ENCODE results near the gene GMPS.

GMPS gene

DNA sequence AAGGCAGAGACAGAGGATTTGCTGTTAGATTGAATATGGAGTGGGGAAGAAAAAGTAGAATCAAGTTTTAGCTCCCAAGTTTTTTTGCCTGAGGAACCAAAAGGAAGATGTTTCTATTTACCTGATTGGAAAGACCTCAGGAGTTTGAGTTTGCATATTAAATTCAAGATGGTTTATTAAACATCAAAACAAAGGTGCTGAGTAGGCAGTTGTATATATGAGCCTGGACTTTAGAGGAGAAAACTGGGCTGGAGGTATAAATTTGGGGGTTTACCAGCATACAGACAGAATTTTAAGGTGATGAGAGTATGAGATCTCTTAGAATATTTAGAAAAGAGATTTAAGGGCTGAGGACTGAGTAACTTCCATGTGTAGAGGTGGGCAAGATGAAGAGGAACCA, 38.2 kb downstream of the GMPS start:
- no peak overlapping the region for H3K4ac ChIP-seq (ENCODE audit: low read depth, low read length)
- H3K9me3 ChIP-seq (ENCODE audit: insufficient read depth, low read depth, low read length) = no peaks in the 10 kb centered on the region
- H3K23ac ChIP-seq (ENCODE audit: low read length) = no peak overlapping the region
- H3K27ac ChIP-seq (ENCODE audit: low read depth, low read length) = no peak overlapping the region
- H2BK5ac ChIP-seq (ENCODE audit: low read depth, low read length, poor library complexity) = no peak overlapping the region
- no peak overlapping the region for H2BK120ac ChIP-seq (ENCODE audit: insufficient read depth, low read length, poor library complexity)
- H3K4me1 ChIP-seq (ENCODE audit: control insufficient read depth in 1 of 2, insufficient read depth in 2 of 2, low read length in 2 of 2) = no peaks in the 10 kb centered on the region
- no peak overlapping the region for H2AFZ ChIP-seq (ENCODE audit: insufficient read depth, low read length, poor library complexity)
- H3K14ac ChIP-seq (ENCODE audit: low read length) = no peak overlapping the region
- no peak overlapping the region for H2BK12ac ChIP-seq (ENCODE audit: low read length)
- no peak overlapping the region for H3K9ac ChIP-seq (ENCODE audit: low read length)
- H3K4me2 ChIP-seq (ENCODE audit: low read length) = no peak overlapping the region
- peaks cover 3 to 11% of the 10 kb centered on the region in 2 experiments for H3K36me3 ChIP-seq (ENCODE audit: control insufficient read depth in 1 of 2, insufficient read depth in 2 of 2, low read length in 2 of 2)
- H3K18ac ChIP-seq (ENCODE audit: low read length) = no peak overlapping the region
- no peak overlapping the region for H4K91ac ChIP-seq (ENCODE audit: low read depth, low read length)
- no peaks in the 10 kb centered on the region for H3K27me3 ChIP-seq (ENCODE audit: insufficient read depth, low read length)
- no peaks in the 10 kb centered on the region for H3K79me2 ChIP-seq (ENCODE audit: control insufficient read depth, insufficient read depth, low read length, poor library complexity)
- no peak overlapping the region for H3K4me3 ChIP-seq (ENCODE audit: low read depth, low read length)
- H3K79me1 ChIP-seq (ENCODE audit: low read length) = no peaks in the 10 kb centered on the region
- no peak overlapping the region for H2AK5ac ChIP-seq (ENCODE audit: low read length)
- DNase-seq = no peak
- no peak overlapping the region for H4K12ac ChIP-seq (ENCODE audit: low read depth, low read length)
- H4K8ac ChIP-seq (ENCODE audit: low read depth, low read length) = no peak overlapping the region

DNA sequence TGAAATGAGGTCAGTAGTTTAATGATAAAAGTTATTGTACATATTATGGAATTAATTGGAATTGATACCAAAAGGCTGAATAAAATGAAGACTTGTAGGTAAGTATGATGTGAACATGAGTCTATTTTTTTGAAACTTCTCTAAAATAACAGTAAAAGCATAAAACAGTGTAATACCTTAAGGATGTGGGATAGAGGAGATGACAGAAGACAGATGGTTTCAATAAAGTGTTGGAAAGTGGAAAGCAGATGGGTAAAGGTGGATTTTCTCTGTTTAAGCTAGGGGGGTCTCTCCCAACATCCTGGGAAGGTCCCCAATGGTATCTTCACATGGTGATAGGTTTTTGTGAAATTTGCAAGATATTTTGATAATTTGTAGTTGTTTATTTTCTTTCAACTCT, 41.6 kb downstream of the GMPS start:
- Histone ChIP-seq H4K8ac (ENCODE audit: low read depth, low read length) (no peak overlapping the region), H2BK120ac (ENCODE audit: insufficient read depth, low read length, poor library complexity) (no peak overlapping the region), H2AK5ac (ENCODE audit: low read length) (no peak overlapping the region), H3K27me3 (ENCODE audit: insufficient read depth, low read length) (no peaks in the 10 kb centered on the region), H2BK5ac (ENCODE audit: low read depth, low read length, poor library complexity) (no peak overlapping the region), H3K18ac (ENCODE audit: low read length) (no peak overlapping the region), H3K79me2 (ENCODE audit: control insufficient read depth, insufficient read depth, low read length, poor library complexity) (no peaks in the 10 kb centered on the region), H2AFZ (ENCODE audit: insufficient read depth, low read length, poor library complexity) (no peak overlapping the region), H3K36me3 (ENCODE audit: control insufficient read depth in 1 of 2, insufficient read depth in 2 of 2, low read length in 2 of 2) (peaks cover 15 to 20% of the 10 kb centered on the region in 2 experiments), H3K4me1 (ENCODE audit: control insufficient read depth in 1 of 2, insufficient read depth in 2 of 2, low read length in 2 of 2) (no peaks in the 10 kb centered on the region), H3K4me2 (ENCODE audit: low read length) (no peak overlapping the region), H3K79me1 (ENCODE audit: low read length) (no peaks in the 10 kb centered on the region), H4K91ac (ENCODE audit: low read depth, low read length) (no peak overlapping the region), H3K23ac (ENCODE audit: low read length) (no peak overlapping the region), H4K12ac (ENCODE audit: low read depth, low read length) (no peak overlapping the region), H3K4ac (ENCODE audit: low read depth, low read length) (no peak overlapping the region), H3K14ac (ENCODE audit: low read length) (no peak overlapping the region), H3K9ac (ENCODE audit: low read length) (no peak overlapping the region), H3K27ac (ENCODE audit: low read depth, low read length) (no peak overlapping the region), H2BK12ac (ENCODE audit: low read length) (no peak overlapping the region), H3K4me3 (ENCODE audit: low read depth, low read length) (no peak overlapping the region), H3K9me3 (ENCODE audit: insufficient read depth, low read depth, low read length) (no peaks in the 10 kb centered on the region)
- DNase-seq = no peak

DNA sequence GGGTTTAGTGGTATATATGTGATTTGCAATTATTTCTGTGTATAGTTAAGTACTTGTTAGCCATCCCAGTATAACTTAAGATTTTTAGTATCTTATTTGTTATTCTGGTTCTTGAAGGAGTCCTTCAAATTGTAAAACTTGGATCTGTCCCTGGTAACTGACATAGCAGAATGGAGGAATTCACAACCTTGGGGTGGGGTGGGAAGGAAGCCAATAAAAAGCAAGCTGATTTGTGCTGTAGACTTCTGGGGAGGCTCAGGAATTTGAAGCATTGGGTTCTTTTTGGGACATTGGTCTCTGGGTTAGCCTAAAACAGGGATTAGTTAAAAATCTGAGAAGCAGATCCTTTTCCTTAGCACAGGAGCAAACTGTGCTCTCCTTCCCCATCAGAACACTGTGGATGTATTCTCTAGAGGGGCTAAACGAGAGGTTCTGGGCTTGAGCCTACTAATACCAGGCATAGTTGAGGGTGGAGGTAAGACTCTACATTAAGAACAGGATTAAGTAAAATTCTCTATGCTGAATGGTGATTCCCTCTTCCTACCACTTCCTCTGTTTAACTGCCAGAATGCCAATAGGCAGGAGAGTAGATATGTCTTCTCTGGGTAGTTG, 42.2 kb downstream of the GMPS start:
- WGBS (ENCODE audit: extremely low coverage, insufficient coverage, insufficient read length) = no CpG with 5 or more reads among the region's 1 CpG
- no peak for DNase-seq
- H3K23ac ChIP-seq (ENCODE audit: low read length) = no peak overlapping the region
- no peak overlapping the region for H3K4ac ChIP-seq (ENCODE audit: low read depth, low read length)
- H3K36me3 ChIP-seq (ENCODE audit: control insufficient read depth in 1 of 2, insufficient read depth in 2 of 2, low read length in 2 of 2) = peaks cover 18 to 24% of the 10 kb centered on the region in 2 experiments
- H2BK120ac ChIP-seq (ENCODE audit: insufficient read depth, low read length, poor library complexity) = no peak overlapping the region
- no peak overlapping the region for H4K8ac ChIP-seq (ENCODE audit: low read depth, low read length)
- H2AK5ac ChIP-seq (ENCODE audit: low read length) = no peak overlapping the region
- no peaks in the 10 kb centered on the region for H3K79me2 ChIP-seq (ENCODE audit: control insufficient read depth, insufficient read depth, low read length, poor library complexity)
- H3K4me3 ChIP-seq (ENCODE audit: low read depth, low read length) = no peak overlapping the region
- no peak overlapping the region for H4K12ac ChIP-seq (ENCODE audit: low read depth, low read length)
- no peaks in the 10 kb centered on the region for H3K4me1 ChIP-seq (ENCODE audit: control insufficient read depth in 1 of 2, insufficient read depth in 2 of 2, low read length in 2 of 2)
- H3K27me3 ChIP-seq (ENCODE audit: insufficient read depth, low read length) = no peaks in the 10 kb centered on the region
- H4K91ac ChIP-seq (ENCODE audit: low read depth, low read length) = no peak overlapping the region
- no peak overlapping the region for H3K4me2 ChIP-seq (ENCODE audit: low read length)
- no peaks in the 10 kb centered on the region for H3K79me1 ChIP-seq (ENCODE audit: low read length)
- no peak overlapping the region for H2BK5ac ChIP-seq (ENCODE audit: low read depth, low read length, poor library complexity)
- H3K18ac ChIP-seq (ENCODE audit: low read length) = no peak overlapping the region
- H3K14ac ChIP-seq (ENCODE audit: low read length) = no peak overlapping the region
- no peak overlapping the region for H3K9ac ChIP-seq (ENCODE audit: low read length)
- H3K27ac ChIP-seq (ENCODE audit: low read depth, low read length) = no peak overlapping the region
- H2AFZ ChIP-seq (ENCODE audit: insufficient read depth, low read length, poor library complexity) = no peak overlapping the region
- H2BK12ac ChIP-seq (ENCODE audit: low read length) = no peak overlapping the region
- H3K9me3 ChIP-seq (ENCODE audit: insufficient read depth, low read depth, low read length) = no peaks in the 10 kb centered on the region

DNA sequence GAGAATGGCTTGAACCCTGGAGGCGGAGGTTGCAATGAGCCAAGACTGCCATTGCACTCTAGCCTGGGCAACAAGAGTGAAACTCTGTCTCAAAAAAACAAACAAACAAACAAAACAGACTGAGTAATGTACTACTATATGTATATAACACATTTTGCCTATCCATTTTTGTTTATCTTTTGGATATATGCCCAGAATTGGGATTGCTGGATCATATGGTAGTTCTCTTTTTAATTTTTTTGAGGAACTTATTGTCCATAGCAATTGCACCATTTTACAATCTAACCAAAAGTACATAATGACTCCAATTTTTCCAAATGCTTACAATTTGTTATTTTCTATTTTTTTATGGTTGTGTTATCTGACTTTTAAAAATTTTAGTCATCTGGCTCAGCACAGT, 47.3 kb downstream of the GMPS start:
- no peaks in the 10 kb centered on the region for H3K79me1 ChIP-seq (ENCODE audit: low read length)
- no peaks in the 10 kb centered on the region for H3K79me2 ChIP-seq (ENCODE audit: control insufficient read depth, insufficient read depth, low read length, poor library complexity)
- no peak overlapping the region for H4K12ac ChIP-seq (ENCODE audit: low read depth, low read length)
- no peak overlapping the region for H2BK120ac ChIP-seq (ENCODE audit: insufficient read depth, low read length, poor library complexity)
- H3K4me1 ChIP-seq (ENCODE audit: control insufficient read depth in 1 of 2, insufficient read depth in 2 of 2, low read length in 2 of 2) = no peaks in the 10 kb centered on the region
- no peak overlapping the region for H3K4ac ChIP-seq (ENCODE audit: low read depth, low read length)
- H4K91ac ChIP-seq (ENCODE audit: low read depth, low read length) = no peak overlapping the region
- H3K18ac ChIP-seq (ENCODE audit: low read length) = no peak overlapping the region
- no peak overlapping the region for H3K27ac ChIP-seq (ENCODE audit: low read depth, low read length)
- WGBS (ENCODE audit: extremely low coverage, insufficient coverage, insufficient read length) = no CpG with 5 or more reads among the region's 1 CpG
- no peak overlapping the region for H3K4me3 ChIP-seq (ENCODE audit: low read depth, low read length)
- peaks cover 15 to 17% of the 10 kb centered on the region in 2 experiments for H3K36me3 ChIP-seq (ENCODE audit: control insufficient read depth in 1 of 2, insufficient read depth in 2 of 2, low read length in 2 of 2)
- H2BK12ac ChIP-seq (ENCODE audit: low read length) = no peak overlapping the region
- no peak overlapping the region for H2AFZ ChIP-seq (ENCODE audit: insufficient read depth, low read length, poor library complexity)
- H2BK5ac ChIP-seq (ENCODE audit: low read depth, low read length, poor library complexity) = no peak overlapping the region
- H3K27me3 ChIP-seq (ENCODE audit: insufficient read depth, low read length) = no peaks in the 10 kb centered on the region
- H3K9me3 ChIP-seq (ENCODE audit: insufficient read depth, low read depth, low read length) = no peaks in the 10 kb centered on the region
- no peak overlapping the region for H3K4me2 ChIP-seq (ENCODE audit: low read length)
- no peak for DNase-seq
- H3K14ac ChIP-seq (ENCODE audit: low read length) = no peak overlapping the region
- no peak overlapping the region for H4K8ac ChIP-seq (ENCODE audit: low read depth, low read length)
- no peak overlapping the region for H2AK5ac ChIP-seq (ENCODE audit: low read length)
- H3K23ac ChIP-seq (ENCODE audit: low read length) = no peak overlapping the region
- H3K9ac ChIP-seq (ENCODE audit: low read length) = no peak overlapping the region
